Adrenal gland (tissue), 12 donors: ENCODE results near the gene COG8. TPM values are rescaled to one million over a fixed set of nuclear protein-coding genes. Genes with fewer than 3 reads are reported as not detected.
"Not testable (repeated sequence)": the region's sequence is repeated elsewhere in the genome, so short reads cannot be mapped to it uniquely, and the experiment has no call there.

ENCODE experiments used
- DNase-seq, 7 donors: peaks; one replicate each; pipeline ENCODE4 v3.0.0-alpha.2; 2019 to 2020
- H3K27ac ChIP-seq, 5 donors: fragments of 200-600 bp; sonication (generic) in 4 of 5; 1 replicate in 3 of 5; 2 replicates in 2 of 5; pipeline versions ENCODE4 v1.5.1 to v1.8.0; 2016 to 2020; ENCODE audit warnings: mild to moderate bottlenecking in 1 of 5
- H3K27me3 ChIP-seq: fragments of 200-600 bp; 2 replicates; pipeline ENCODE4 v1.8.0; 2021
- H3K36me3 ChIP-seq, 2 donors: fragments of 200-600 bp; replicated peaks in 1 of 2; 1 replicate in 1 of 2; 2 replicates in 1 of 2; pipeline versions ENCODE4 v1.5.1 to v1.8.0; 2018 to 2022
- H3K4me1 ChIP-seq, 2 donors: fragments of 200-600 bp; replicated peaks in 1 of 2; 1 replicate in 1 of 2; 2 replicates in 1 of 2; pipeline versions ENCODE4 v1.5.1 to v1.8.0; 2018 to 2021
- H3K4me3 ChIP-seq, 4 donors: fragments of 200-600 bp; sonication (generic) in 3 of 4; one replicate each; pipeline ENCODE4 v1.5.1; 2016 to 2018
- H3K9me3 ChIP-seq, 3 donors: fragments of 200-600 bp; sonication (generic) in 1 of 3; replicated peaks in 1 of 3; 1 replicate in 2 of 3; 2 replicates in 1 of 3; pipeline versions ENCODE4 v1.5.1 to v1.8.0; 2016 to 2021
- CTCF ChIP-seq, 6 experiments: fragments of 450-650 bp in 4 of 6; fragments of 200-600 bp in 2 of 6; sonication (generic) in 1 of 6; IDR thresholded peaks; 1 replicate in 5 of 6; 2 replicates in 1 of 6; pipeline versions ENCODE4 v1.5.1 to v1.8.0; 2016 to 2021; ENCODE audit warnings: antibody characterized with exemption in 6 of 6, mild to moderate bottlenecking in 2 of 6, moderate library complexity in 1 of 6
- POLR2A ChIP-seq, 2 donors: fragments of 450-650 bp; IDR thresholded peaks; one replicate each; pipeline ENCODE4 v1.6.1; 2017; ENCODE audit warnings: antibody characterized with exemption in 2 of 2, mild to moderate bottlenecking in 2 of 2, moderate library complexity in 1 of 2
- WGBS, 4 donors: extraction: QIAGEN DNeasy Blood & Tissue Kit in 2 of 4; methylation state at CpG; one replicate each; pipeline versions ENCODE4 v1.1.5 to v1.1.7; 2013 to 2017; 5-methylcytosine and 5-hydroxymethylcytosine counted together
- intact Hi-C, 2 donors: fragments of 100-400 bp; cut with DNase I; formaldehyde crosslinking; loops; one replicate each; pipeline versions ENCODE4 v1.14.1 to v1.15.0; 2022 to 2023
- polyA plus RNA-seq, 3 donors: library from polyadenylated mRNA; stranded (reverse); fragments of 200-250 nt in 2 of 3; fragments of 350-450 nt in 1 of 3; fragmentation: Illumina TruSeq in 1 of 3; extraction: RNeasy Lipid Tissue Mini Kit (QIAGEN cat#74804) in 1 of 3; gene quantifications; one replicate each; pipeline ENCODE4 v1.2.3, GENCODE V29; 2013 to 2014
- total RNA-seq, 9 donors: library from RNA; depleted of rRNA in 4 of 9; stranded (reverse); fragments of >200 nt in 4 of 9; fragments of 120-200 nt in 1 of 9; fragmentation: NEBNext Ultra II Directional in 1 of 9; extraction: Animal tissue kit (Norgen Biotek cat#: 25700) in 1 of 9; gene quantifications; one replicate each; pipeline versions ENCODE4 v1.1.0 to v1.2.4, GENCODE V29; 2013 to 2023
- donor health status: healthy with polysubstance abuse.
- donor health status: Bipolar disorder and iron deficiency.
- donor health status: DM: yes; HTN: yes; CAD: no.
- donor health status: DM: no; HTN: no; CAD: no.
- donor health status: DM: no; HTN: no; CAD: no.
- donor health status: DM: yes; HTN: yes; CAD: no.

COG8 gene
- total and polyA plus RNA-seq, 12 donors, result 26.1 to 85.3 (median 50.3) TPM

DNA sequence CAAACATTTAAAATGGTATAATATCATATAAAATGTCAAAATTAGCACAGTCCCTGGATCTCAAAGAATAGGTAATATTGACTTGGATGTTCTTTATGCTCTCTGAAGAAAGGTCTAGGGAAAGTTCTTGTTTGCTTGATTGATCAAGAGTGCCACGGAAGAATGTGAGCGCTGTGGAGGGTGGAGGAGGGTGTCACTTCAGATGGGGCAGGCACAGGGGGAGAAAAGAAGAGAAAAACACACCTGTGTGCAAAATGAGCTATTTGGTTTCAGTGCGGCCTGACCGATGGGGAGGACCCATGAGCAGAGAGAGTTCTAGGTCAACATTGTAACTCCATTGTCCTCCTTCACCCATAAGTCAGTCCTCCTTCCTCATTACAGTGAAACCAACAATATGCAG is 37.1 kb downstream of the COG8 start:
- Histone ChIP-seq H3K27ac (no peak overlapping the region), H3K4me3 (no peak overlapping the region), H3K36me3 (peaks cover 0 to 21% of the 10 kb centered on the region in 2 donors), H3K27me3 (no peaks in the 10 kb centered on the region), H3K9me3 (no peaks in the 10 kb centered on the region), H3K4me1 (no peaks in the 10 kb centered on the region)
- no peak for DNase-seq
- intact Hi-C loops, result no loop called here
- 91 to 97% (median 95%) methylated on average over 4 of the region's 4 CpGs for WGBS, 4 donors
- TF ChIP-seq POLR2A (IDR thresholded peaks at IDR 0.05), result no peak
- no peak for TF ChIP-seq CTCF (IDR thresholded peaks at IDR 0.05)

- no peak for DNase-seq
- no peak overlapping the region for H3K4me3 ChIP-seq
- H3K9me3 ChIP-seq, result no peaks in the 10 kb centered on the region
- H3K27me3 ChIP-seq, result no peaks in the 10 kb centered on the region
- H3K4me1 ChIP-seq, result no peaks in the 10 kb centered on the region
- no peak overlapping the region for H3K27ac ChIP-seq
- 91 to 96% (median 93%) methylated on average over 4 of the region's 4 CpGs for WGBS, 4 donors
- peaks cover 0 to 21% of the 10 kb centered on the region in 2 donors for H3K36me3 ChIP-seq
- intact Hi-C loops, result no loop called here
- TF ChIP-seq POLR2A (IDR thresholded peaks at IDR 0.05), result no peak
- no peak for TF ChIP-seq CTCF (IDR thresholded peaks at IDR 0.05)
Measured at GRCh38 chr16:69301861-69302260, 37.5 kb downstream of the COG8 start.

GRCh38 chr16:69301187-69301586 is 38.2 kb downstream of the COG8 start:
- intact Hi-C loops, result no loop called here
- H3K36me3 ChIP-seq, result peaks cover 0 to 21% of the 10 kb centered on the region in 2 donors

DNA sequence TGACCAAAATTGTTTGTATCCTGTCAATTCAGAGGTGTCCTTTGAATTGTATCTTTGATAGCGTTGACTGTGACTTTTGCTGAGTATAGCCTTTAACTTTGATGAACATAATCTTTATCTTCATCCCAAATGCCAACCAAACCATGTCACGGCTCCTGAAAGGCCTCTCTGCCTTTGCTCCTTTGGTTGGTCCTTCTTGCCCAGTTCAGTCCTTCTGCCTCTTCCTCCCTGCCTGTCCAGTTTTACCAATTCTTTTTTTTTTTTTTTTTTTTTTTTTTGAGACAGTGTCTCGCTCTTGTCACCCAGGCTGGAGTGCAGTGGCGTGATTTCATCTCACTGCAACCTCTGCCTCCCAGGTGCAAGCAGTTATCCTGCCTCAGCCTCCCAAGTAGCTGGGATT is 41.1 kb downstream of the COG8 start:
- no peaks in the 10 kb centered on the region for H3K4me1 ChIP-seq
- no peak overlapping the region for H3K27ac ChIP-seq
- intact Hi-C loops, result loop anchor here in 1 of 2 donors (10.0 kb wide), 1 partner anchor 143 kb away; no protein-coding TSS in a partner anchor
- H3K4me3 ChIP-seq, result no peak overlapping the region
- H3K9me3 ChIP-seq, result no peaks in the 10 kb centered on the region
- TF ChIP-seq CTCF (IDR thresholded peaks at IDR 0.05), result no peak
- TF ChIP-seq POLR2A (IDR thresholded peaks at IDR 0.05), result no peak
- H3K36me3 ChIP-seq, result peaks cover 0 to 21% of the 10 kb centered on the region in 2 donors
- no peak for DNase-seq
- H3K27me3 ChIP-seq, result no peaks in the 10 kb centered on the region
- 93 to 100% (median 99%) methylated on average over 4 of the region's 4 CpGs for WGBS, 4 donors

More at GRCh38 chr16:69301187-69301586, 38.2 kb downstream of the COG8 start:
- H3K27me3 ChIP-seq, result no peaks in the 10 kb centered on the region
- 63 to 71% (median 63%) methylated on average over 1 of the region's 1 CpG for WGBS, 4 donors
- no peaks in the 10 kb centered on the region for H3K4me1 ChIP-seq
- H3K27ac ChIP-seq, result no peak overlapping the region
- no peak overlapping the region for H3K4me3 ChIP-seq
- no peaks in the 10 kb centered on the region for H3K9me3 ChIP-seq
- TF ChIP-seq CTCF (IDR thresholded peaks at IDR 0.05) (no peak), POLR2A (IDR thresholded peaks at IDR 0.05) (no peak)
- no peak for DNase-seq

DNA sequence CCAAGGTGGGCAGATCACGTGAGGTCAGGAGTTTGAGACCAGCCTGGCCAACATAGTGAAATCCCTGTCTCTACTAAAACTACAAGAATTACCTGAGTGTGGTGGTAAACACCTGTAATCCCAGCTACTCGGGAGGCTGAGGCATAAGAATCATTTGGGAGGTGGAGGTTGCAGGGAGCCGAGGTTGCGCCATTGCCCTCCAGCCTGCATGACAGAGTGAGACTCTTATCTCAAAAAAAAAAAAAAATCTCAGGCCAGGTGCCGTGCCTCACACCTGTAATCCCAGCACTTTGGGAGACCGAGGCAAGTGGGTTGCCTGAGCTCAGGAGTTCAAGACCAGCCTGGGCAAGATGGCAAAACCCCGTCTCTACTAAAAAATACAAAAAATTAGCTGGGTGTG is 42.6 kb downstream of the COG8 start:
- WGBS, 4 donors, result 95 to 98% (median 97%) methylated on average over 7 of the region's 7 CpGs

More for the DNA sequence above, 42.6 kb downstream of the COG8 start:
- not testable (repeated sequence) for H3K9me3 ChIP-seq, H3K4me1 ChIP-seq, H3K4me3 ChIP-seq, H3K27me3 ChIP-seq, DNase-seq, H3K27ac ChIP-seq
- peaks cover 0 to 21% of the 10 kb centered on the region in 2 donors for H3K36me3 ChIP-seq
- intact Hi-C loops, result loop anchor here in 1 of 2 donors (10.0 kb wide), 1 partner anchor 142 kb away; no protein-coding TSS in a partner anchor
